ENCODE data around the gene KRT32. TPM values are rescaled to one million over a fixed set of nuclear protein-coding genes. Genes with fewer than 3 reads are reported as not detected.
"Not testable (repeated sequence)": the region's sequence is repeated elsewhere in the genome, so short reads cannot be mapped to it uniquely, and the experiment has no call there.

Gene KRT32
- polyA plus RNA-seq, 3 donors from 2014 or later: not detected

DNA sequence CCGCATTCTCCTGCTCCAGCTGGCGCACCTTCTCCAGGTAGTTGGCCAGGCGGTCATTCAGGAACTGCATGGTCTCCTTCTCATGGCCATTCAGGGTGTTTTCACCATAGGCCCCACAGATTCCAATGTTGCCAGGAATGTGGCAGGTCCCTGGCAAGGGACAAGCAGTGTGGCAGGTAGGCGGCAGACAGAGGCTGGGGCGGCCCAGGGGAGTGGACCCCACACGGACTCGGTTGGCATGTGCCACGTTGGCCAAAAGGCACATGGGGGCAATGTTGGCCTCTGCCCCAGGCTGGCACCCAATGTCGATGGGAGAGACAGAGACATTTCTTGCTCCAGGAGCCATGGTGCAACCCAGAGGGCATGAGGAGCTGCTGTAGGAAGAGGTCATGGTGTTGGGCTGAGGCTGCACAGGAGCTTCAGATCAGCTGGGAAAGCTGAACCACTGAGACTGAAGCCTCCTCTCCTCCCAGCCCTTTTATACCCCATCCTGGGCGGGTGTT, 26.6 kb downstream of the KRT32 start, which contains the start of gene KRT38:
Gene KRT38 (minus strand): TSS at position 453 of the 503 bp plus-strand sequence. CDS start 62 bp downstream, at position 391.
- no peak for DNase-seq
- peaks cover 0 to 3% (median 0%) of the 10 kb centered on the region in 6 donors for H3K9me3 Mint-ChIP-seq
- H3K27me3 Mint-ChIP-seq (ENCODE audit: low read depth in 3 of 3): peaks cover 2 to 8% (median 3%) of the 10 kb centered on the region in 3 donors
- no peaks in the 10 kb centered on the region for H3K36me3 Mint-ChIP-seq
- H3K27ac Mint-ChIP-seq: no peak within 1 kb of the TSS
- H3K4me3 Mint-ChIP-seq: no peak within 1 kb of the TSS
- no peaks in the 10 kb centered on the region for H3K4me1 Mint-ChIP-seq

DNA sequence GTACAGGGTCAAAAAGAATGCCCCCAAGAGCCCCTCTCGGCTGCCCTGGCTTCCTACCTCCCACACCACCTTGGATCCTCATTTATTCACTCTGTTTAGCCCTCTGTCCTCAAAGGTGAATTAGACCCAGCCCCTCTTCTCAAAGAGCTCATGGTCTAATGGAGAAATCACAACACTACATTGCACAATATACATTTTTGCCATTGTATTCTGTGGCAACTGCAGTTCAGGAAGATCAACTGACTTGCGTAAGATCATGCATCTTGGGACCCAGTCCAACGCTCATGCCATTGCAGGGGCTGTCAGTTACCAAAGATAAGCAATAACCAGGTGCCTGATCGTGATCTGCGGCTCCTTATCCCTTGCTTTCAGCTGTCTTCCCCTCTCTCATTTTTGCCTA, 27.8 kb downstream of the KRT32 start:
- Mint-ChIP-seq H3K36me3 (no peaks in the 10 kb centered on the region), H3K27ac (no peak overlapping the region), H3K27me3 (ENCODE audit: low read depth in 3 of 3) (peaks cover 2 to 9% (median 2%) of the 10 kb centered on the region in 3 donors), H3K4me1 (no peaks in the 10 kb centered on the region), H3K9me3 (peaks cover 0 to under 1% (median 0%) of the 10 kb centered on the region in 6 donors), H3K4me3 (no peak overlapping the region)
- no peak for DNase-seq

DNA sequence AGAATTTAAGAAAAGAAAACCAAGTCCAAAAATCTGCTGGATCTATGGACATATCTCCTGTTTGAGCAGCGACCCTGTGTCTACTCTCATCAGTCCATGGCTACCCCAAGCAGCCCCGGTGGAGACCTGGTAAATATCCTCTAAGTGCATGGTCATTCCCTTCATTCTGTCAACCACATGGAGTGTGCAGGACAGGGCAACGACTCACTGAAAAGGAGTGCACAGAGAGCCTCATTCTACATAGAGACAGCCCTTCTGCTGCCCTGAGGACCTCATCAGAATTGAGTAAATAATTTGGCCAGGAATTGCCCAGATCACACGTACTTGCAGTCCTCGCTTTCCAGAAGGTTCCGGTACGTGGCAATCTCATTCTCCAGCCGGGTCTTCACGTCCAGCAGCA, 29.4 kb downstream of the KRT32 start:
- Mint-ChIP-seq H3K4me1 (no peaks in the 10 kb centered on the region), H3K36me3 (no peaks in the 10 kb centered on the region), H3K27ac (no peak overlapping the region), H3K4me3 (no peak overlapping the region), H3K27me3 (ENCODE audit: low read depth in 3 of 3) (peaks cover 2 to 6% (median 3%) of the 10 kb centered on the region in 3 donors), H3K9me3 (no peaks in the 10 kb centered on the region)
- no peak for DNase-seq

DNA sequence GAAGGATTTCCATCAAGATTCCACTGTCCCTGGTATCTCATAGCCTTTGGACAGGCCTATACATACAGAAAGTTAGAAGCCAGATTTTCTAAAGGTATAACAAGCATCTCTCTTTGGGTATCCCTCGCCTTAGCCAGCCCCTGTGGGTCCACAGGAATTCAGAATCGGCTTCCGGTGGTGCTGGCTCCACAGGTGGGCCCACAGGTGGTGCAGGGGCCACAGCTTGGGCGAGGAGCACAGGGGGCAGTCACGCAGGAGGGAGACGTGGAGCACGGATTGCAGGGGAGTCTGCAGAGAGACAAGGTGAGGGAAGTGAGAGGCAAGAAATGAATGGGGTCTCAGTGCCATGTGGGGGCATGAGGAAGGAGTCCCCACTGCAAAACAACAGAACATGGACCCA, 29.9 kb downstream of the KRT32 start:
- no peak overlapping the region for H3K27ac Mint-ChIP-seq
- no peak overlapping the region for H3K4me3 Mint-ChIP-seq
- peaks cover 2 to 6% (median 4%) of the 10 kb centered on the region in 3 donors for H3K27me3 Mint-ChIP-seq (ENCODE audit: low read depth in 3 of 3)

DNA sequence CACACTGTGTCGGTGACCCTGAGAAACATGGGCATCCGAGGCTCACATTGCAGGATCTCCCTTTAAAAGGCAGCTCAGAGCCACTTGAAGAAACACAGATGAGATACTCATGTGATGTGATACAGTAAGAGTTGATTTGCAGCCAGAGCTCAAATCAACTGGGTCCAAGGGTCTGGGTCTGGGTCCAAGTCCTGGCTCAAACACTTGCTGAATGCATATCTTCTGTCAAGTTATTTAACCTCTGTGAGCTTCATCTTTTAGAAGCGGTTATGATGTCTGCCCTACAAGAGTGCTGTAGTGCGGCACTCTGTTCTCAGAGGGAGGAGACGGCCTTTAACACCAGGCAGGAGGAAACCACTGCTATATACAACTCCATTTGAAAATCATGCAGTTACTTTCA, 32.8 kb downstream of the KRT32 start:
- no peak overlapping the region for H3K4me3 Mint-ChIP-seq
- no peak for DNase-seq
- no peaks in the 10 kb centered on the region for H3K36me3 Mint-ChIP-seq
- H3K9me3 Mint-ChIP-seq: no peaks in the 10 kb centered on the region
- H3K27ac Mint-ChIP-seq: no peak overlapping the region
- peaks cover 2 to 8% (median 6%) of the 10 kb centered on the region in 3 donors for H3K27me3 Mint-ChIP-seq (ENCODE audit: low read depth in 3 of 3)
- no peaks in the 10 kb centered on the region for H3K4me1 Mint-ChIP-seq

More for the DNA sequence above, 29.9 kb downstream of the KRT32 start:
- Mint-ChIP-seq H3K4me1 (no peaks in the 10 kb centered on the region), H3K9me3 (no peaks in the 10 kb centered on the region), H3K36me3 (no peaks in the 10 kb centered on the region)
- no peak for DNase-seq

DNA sequence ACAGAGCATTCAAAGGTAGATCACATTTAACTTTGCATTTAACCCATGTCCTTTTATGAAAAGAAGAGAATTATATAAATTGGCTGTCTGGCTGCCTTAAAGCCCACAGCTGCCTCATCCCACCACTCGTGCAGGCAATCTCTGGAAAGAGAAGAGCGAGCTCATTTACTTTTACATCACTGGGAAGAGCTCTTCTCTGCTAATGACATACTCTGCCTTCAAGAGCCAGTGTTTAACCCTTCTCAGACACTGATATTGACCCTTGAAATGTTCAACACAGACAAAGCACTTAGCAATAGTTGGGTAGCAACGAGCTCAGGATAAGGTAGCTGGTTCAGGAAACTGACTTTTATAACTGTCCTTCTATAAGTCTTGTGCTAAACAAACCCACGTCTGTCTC, 33.2 kb downstream of the KRT32 start:
- no peaks in the 10 kb centered on the region for H3K36me3 Mint-ChIP-seq
- no peak for DNase-seq
- H3K27me3 Mint-ChIP-seq (ENCODE audit: low read depth in 3 of 3): peaks cover 2 to 8% (median 4%) of the 10 kb centered on the region in 3 donors
- H3K4me3 Mint-ChIP-seq: no peak overlapping the region
- no peaks in the 10 kb centered on the region for H3K9me3 Mint-ChIP-seq
- no peak overlapping the region for H3K27ac Mint-ChIP-seq
- H3K4me1 Mint-ChIP-seq: no peaks in the 10 kb centered on the region

DNA sequence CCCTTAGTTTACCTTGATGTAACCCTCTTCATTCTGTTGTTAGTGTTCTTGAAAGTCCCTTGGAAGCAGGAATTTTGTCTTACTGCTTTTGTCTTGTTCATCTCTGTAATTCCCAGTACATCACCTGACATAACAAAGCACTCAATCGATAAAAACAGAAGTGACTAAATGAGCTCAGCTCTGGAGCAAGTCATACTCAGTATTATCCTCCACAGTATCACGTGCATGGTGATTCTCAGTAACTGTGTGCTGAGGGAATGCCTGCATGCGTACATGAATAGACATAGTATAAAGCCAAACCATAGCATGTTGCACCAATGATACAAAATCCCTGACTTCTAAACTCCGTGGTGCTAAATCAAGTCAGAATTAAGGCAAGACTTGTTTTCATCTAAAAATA, 33.6 kb downstream of the KRT32 start:
- Mint-ChIP-seq H3K9me3 (no peaks in the 10 kb centered on the region), H3K36me3 (no peaks in the 10 kb centered on the region), H3K4me3 (no peak overlapping the region), H3K4me1 (no peaks in the 10 kb centered on the region), H3K27me3 (ENCODE audit: low read depth in 3 of 3) (peaks cover 2 to 8% (median 4%) of the 10 kb centered on the region in 3 donors), H3K27ac (no peak overlapping the region)
- DNase-seq: no peak

DNA sequence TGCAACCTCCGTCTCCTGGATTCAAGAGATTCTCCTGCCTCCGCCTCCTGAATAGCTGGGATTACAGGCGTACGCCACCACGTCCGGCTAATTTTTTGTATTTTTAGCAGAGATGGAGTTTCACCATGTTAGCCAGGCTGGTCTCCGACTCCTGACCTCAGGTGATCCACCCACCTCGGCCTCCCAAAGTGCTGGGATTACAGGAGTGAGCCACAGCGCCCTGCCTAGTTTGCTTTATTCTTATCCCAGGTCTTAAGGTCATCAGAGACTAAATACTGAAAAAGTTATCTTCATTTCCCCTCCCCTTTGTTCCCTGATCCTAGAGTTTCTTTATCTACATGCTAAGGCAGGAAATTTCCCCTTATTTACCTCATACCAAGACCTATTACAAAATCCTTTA, 36.8 kb downstream of the KRT32 start:
- H3K4me3 Mint-ChIP-seq; H3K36me3 Mint-ChIP-seq; H3K9me3 Mint-ChIP-seq; H3K27me3 Mint-ChIP-seq (ENCODE audit: low read depth in 3 of 3); H3K4me1 Mint-ChIP-seq; DNase-seq; H3K27ac Mint-ChIP-seq: not testable (repeated sequence)

DNA sequence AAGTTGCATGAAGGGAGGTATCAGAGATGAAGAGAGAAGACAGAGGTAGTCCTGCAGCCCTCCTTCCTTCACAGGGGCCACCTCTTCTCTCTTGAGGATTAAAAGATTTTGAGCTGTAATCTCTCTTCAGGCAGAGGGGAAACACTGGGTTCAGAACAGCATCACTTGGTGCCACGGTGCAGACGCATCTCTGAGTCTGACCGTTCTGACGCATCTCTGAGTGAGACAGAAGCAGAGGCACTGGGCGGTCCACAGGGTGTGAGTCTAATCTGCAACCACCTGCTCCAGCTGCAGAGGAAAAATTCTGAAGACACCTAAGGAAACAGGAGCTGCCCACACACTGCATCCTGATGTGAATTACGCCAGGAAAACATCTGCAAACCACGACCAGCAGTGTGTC, 37.5 kb downstream of the KRT32 start:
- Mint-ChIP-seq H3K27me3 (ENCODE audit: low read depth in 3 of 3) (peaks cover 3 to 7% (median 4%) of the 10 kb centered on the region in 3 donors), H3K4me3 (no peak overlapping the region), H3K4me1 (no peaks in the 10 kb centered on the region)

DNA sequence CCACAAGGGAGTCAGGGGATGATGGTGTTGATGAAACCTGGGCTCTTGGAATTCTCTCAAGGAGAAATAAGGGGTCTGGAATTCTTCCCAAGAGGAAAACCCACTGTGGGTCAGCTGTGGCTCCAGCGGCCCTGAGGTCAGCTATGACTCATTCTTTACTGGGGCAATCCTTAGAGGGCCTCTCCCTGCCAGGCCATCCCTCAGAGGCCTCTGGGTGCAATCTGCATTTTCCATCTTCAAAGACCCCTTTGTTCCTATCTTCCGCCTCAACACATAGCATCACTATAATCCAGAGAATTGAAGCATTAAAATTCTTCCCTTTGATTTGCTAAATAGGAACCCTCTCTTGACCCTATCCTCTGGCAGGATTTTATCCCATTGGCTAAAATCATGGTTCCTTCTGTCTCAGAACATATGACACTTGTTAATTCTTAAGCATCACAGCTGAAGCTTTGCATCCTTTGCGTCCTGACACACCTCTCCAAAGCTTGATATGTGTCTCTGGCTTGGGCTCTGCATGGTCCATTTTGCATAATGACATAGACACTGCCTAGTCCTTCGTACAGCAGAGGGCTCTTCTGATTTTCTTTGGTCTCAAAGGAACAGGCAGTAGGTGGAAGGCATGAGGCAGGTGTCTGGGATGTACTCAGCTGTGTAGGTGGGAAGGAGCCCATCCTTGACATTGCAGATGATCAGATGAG, 38.4 kb downstream of the KRT32 start:
- no peaks in the 10 kb centered on the region for H3K9me3 Mint-ChIP-seq
- peaks cover 3 to 7% (median 4%) of the 10 kb centered on the region in 3 donors for H3K27me3 Mint-ChIP-seq (ENCODE audit: low read depth in 3 of 3)
- no peaks in the 10 kb centered on the region for H3K4me1 Mint-ChIP-seq
- H3K27ac Mint-ChIP-seq: no peak overlapping the region
- no peak for DNase-seq
- no peaks in the 10 kb centered on the region for H3K36me3 Mint-ChIP-seq
- H3K4me3 Mint-ChIP-seq: no peak overlapping the region

More for the DNA sequence above, 37.5 kb downstream of the KRT32 start:
- Mint-ChIP-seq H3K27ac (no peak overlapping the region), H3K9me3 (no peaks in the 10 kb centered on the region), H3K36me3 (no peaks in the 10 kb centered on the region)
- no peak for DNase-seq

DNA sequence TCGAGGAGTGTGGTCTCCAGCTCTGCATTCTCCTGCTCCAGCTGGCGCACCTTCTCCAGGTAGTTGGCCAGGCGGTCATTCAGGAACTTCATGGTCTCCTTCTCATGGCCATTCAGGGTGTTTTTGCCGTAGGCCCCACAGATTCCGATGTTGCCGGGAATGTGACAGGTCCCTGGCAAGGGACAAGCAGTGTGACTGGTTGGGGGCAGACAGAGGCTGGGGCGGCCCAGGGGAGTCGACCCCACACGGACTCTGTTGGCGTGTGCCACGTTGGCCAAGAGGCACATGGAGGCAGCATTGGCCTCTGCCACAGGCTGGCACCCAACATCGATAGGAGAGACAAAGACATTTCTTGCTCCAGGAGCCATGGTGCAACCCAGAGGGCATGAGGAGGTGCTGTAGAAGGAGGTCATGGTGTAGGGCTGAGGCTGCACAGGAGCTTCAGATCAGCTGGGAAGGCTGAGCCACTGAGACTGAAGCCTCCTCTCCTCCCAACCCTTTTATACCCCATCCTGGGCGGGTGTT, 43.0 kb downstream of the KRT32 start, which contains the start of gene KRT37:
Gene KRT37 (minus strand): TSS at position 475 of the 525 bp plus-strand sequence. CDS start 62 bp downstream, at position 413.
- Mint-ChIP-seq H3K27me3 (ENCODE audit: low read depth in 3 of 3) (peaks cover 5 to 7% (median 7%) of the 10 kb centered on the region in 3 donors), H3K4me3 (no peak within 1 kb of the TSS), H3K4me1 (peaks cover 0 to 6% of the 10 kb centered on the region in 2 donors), H3K36me3 (no peaks in the 10 kb centered on the region), H3K27ac (no peak within 1 kb of the TSS), H3K9me3 (no peaks in the 10 kb centered on the region)
- DNase-seq: no peak

DNA sequence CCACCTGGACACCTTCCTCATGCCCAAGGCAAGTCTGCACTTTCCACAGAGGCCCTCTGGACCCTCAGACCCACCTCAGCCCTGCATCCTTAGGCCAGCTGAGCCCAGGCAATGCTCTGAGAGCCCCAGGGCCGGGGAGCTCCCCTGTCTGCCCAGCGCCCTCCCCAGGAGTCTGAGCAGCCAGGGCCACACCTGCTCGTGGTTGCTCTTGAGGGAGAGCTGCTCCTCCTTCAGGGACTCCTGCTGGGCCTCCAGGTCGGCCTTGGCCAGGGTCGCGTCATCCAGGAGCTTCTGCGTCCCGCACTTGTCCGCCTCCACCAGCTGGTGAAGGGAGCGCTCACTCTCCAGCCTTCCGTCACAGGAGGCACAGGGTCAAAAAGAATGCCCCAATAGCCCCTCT, 44.6 kb downstream of the KRT32 start:
- not testable (repeated sequence) for DNase-seq; H3K27ac Mint-ChIP-seq; H3K36me3 Mint-ChIP-seq; H3K4me1 Mint-ChIP-seq; H3K27me3 Mint-ChIP-seq (ENCODE audit: low read depth in 3 of 3); H3K9me3 Mint-ChIP-seq; H3K4me3 Mint-ChIP-seq

DNA sequence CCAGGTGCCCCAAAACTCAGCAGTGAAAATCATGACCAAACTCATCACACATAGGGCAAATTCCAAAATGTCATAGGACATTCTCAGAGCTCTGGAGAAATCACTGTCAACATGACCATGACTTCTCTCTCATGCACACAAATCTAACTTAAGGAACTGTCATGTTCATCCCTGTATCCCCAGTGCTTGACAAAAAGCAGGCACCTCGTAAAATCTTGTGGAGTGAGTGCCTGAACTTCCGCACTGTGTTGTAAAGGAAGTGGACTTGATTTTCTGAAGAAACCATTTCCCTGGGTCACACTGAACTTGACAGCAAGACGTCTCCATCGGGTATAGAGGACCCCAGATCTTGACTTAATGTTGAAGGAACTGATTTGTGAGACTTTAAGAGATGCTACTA, 45.6 kb downstream of the KRT32 start:
- Mint-ChIP-seq H3K27me3 (ENCODE audit: low read depth in 3 of 3) (peaks cover 3 to 7% (median 6%) of the 10 kb centered on the region in 3 donors), H3K4me1 (peaks cover 0 to 6% of the 10 kb centered on the region in 2 donors), H3K27ac (no peak overlapping the region), H3K9me3 (no peaks in the 10 kb centered on the region), H3K36me3 (no peaks in the 10 kb centered on the region), H3K4me3 (no peak overlapping the region)
- no peak for DNase-seq

DNA sequence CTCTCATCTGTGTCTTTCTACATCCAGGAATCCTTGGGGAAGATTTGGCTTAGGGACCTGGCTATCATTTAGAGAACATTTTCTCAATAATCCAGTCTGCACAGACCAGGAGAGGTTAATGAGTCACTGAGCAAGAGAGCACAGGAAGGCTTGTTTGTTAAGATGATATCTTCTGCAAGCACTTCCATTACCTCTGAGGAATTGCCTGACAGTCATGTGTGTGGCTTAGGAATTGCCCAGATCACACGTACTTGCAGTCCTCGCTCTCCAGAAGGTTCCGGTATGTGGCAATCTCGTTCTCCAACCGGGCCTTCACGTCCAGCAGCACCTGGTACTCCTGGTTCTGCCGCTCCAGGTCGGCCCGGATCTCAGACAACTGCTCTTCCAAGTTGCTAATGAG, 46.1 kb downstream of the KRT32 start:
- Mint-ChIP-seq H3K4me3 (no peak overlapping the region), H3K9me3 (no peaks in the 10 kb centered on the region), H3K27me3 (ENCODE audit: low read depth in 3 of 3) (peaks cover 3 to 7% (median 6%) of the 10 kb centered on the region in 3 donors), H3K4me1 (peaks cover 0 to 6% of the 10 kb centered on the region in 2 donors), H3K36me3 (no peaks in the 10 kb centered on the region), H3K27ac (no peak overlapping the region)
- DNase-seq: no peak
